HG03060 (cell line): ENCODE results near the gene CNIH3.

Experiments used
- ATAC-seq: cut with Tn5 transposase; IDR thresholded peaks from one replicate; pipeline ENCODE4 v1.9.1; 2021; ENCODE audit warnings: low read depth, moderate number of reproducible peaks; ENCODE audit not compliant: unreplicated experiment

CNIH3 gene

GRCh38 chr1:224789311-224789710, 173.2 kb downstream of the CNIH3 start:
- ATAC-seq: no peak
